DOHH2 (cell line): ENCODE measurements around the gene MTA2.

Experiments
- EZH2phosphoT487 ChIP-seq: fragments of 200-600 bp; sonication (generic); IDR thresholded peaks from 2 replicates; pipeline ENCODE4 v1.6.1; 2017; ENCODE audit warnings: borderline replicate concordance, mild to moderate bottlenecking, antibody characterized with exemption, low read length, moderate library complexity, mixed read lengths
- TF ChIP-seq, protein P1 (sequence below): fragments of 200-600 bp; sonication (generic); IDR thresholded peaks from one replicate; pipeline ENCODE4 v1.5.1; 2014; ENCODE audit warnings: antibody characterized with exemption, mild to moderate bottlenecking, low read depth, low read length; ENCODE audit not compliant: poor library complexity, severe bottlenecking

DNA sequence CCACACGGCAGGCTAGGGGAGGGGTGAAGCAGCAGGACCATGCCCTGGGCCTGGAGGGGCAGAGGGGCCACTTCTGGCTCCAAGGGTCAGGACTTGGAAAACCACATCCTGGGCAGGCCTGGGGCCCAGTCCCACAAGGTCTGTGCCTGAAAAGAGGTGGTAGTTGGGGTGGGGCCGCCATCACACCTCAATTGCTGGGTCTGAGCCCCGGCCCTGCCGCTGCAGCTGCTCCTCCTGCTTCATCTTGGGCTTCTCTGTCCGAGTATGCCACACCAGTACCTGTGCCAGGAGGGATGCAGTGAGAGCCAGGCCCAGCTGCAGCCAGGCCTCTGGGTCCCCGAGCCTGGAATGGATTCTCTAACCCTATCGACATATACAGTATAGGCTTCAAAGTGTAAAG lies 13.9 kb upstream of the MTA2 start:
- TF ChIP-seq, protein P1, sequence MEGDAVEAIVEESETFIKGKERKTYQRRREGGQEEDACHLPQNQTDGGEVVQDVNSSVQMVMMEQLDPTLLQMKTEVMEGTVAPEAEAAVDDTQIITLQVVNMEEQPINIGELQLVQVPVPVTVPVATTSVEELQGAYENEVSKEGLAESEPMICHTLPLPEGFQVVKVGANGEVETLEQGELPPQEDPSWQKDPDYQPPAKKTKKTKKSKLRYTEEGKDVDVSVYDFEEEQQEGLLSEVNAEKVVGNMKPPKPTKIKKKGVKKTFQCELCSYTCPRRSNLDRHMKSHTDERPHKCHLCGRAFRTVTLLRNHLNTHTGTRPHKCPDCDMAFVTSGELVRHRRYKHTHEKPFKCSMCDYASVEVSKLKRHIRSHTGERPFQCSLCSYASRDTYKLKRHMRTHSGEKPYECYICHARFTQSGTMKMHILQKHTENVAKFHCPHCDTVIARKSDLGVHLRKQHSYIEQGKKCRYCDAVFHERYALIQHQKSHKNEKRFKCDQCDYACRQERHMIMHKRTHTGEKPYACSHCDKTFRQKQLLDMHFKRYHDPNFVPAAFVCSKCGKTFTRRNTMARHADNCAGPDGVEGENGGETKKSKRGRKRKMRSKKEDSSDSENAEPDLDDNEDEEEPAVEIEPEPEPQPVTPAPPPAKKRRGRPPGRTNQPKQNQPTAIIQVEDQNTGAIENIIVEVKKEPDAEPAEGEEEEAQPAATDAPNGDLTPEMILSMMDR: no peak
- TF ChIP-seq EZH2phosphoT487: no peak
